Erythroblast (primary cell): ENCODE measurements around the gene KIF1B.

Source experiments
- GATA1 ChIP-seq: IDR thresholded peaks from 2 replicates; pipeline ENCODE4 v1.6.1; 2011; ENCODE audit warnings: low read depth, mild to moderate bottlenecking, control low read depth, low read length, moderate library complexity
- POLR2A ChIP-seq: IDR thresholded peaks from 2 replicates; pipeline ENCODE4 v1.6.1; 2011; ENCODE audit warnings: mild to moderate bottlenecking, low read length

DNA sequence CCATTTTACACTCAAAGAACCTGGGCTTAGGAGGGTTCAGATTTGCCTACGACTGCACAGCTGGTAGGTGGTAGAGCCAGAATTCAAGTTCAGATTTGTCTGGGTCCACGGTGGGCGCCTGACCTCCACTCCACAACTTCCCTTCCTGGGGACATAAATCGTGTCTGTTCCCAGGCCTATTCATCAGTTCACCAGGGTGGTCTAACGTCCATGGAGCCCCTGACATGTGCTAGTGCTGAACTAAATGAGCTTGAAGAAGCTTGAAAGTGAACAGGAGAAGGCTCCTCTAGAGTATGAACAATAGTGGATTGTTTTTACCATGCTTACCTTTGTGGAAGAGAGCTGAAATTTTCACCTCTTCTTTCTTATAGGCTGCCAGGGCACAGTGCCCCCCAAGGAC, 32.5 kb upstream of the KIF1B start:
- no peak for TF ChIP-seq POLR2A
- TF ChIP-seq GATA1, result no peak
